Calu3 (cell line): ENCODE data around the gene NMNAT1. TPM values are rescaled to one million over a fixed set of nuclear protein-coding genes. Genes with fewer than 3 reads are reported as not detected.

ENCODE experiments used
- BruUV-seq: library from RNA; stranded (reverse); fragments of 400-500 nt; replicated peaks from 2 replicates; lab custom pipeline; 2021; lab: Mats Ljungman, UMichigan
- CTCF ChIA-PET: fragments of 300-600 bp; sonication (Branson Sonifier 250); formaldehyde crosslinking; loops from one replicate; lab custom pipeline; 2022; ENCODE audit warnings: antibody characterized with exemption; lab: Charles Lee
- DNase-seq: peaks from one replicate; pipeline ENCODE4 v3.0.0; 2022
- H3K27ac Mint-ChIP-seq: one replicate; pipeline ENCODE4 v1.8.0; 2022; ENCODE audit warnings: mixed read lengths; ENCODE audit not compliant: unreplicated experiment
- H3K27me3 Mint-ChIP-seq: one replicate; pipeline ENCODE4 v1.8.0; 2022; ENCODE audit warnings: mixed read lengths; ENCODE audit not compliant: unreplicated experiment
- H3K36me3 Mint-ChIP-seq: one replicate; pipeline ENCODE4 v1.8.0; 2022; ENCODE audit warnings: mild to moderate bottlenecking, moderate library complexity, mixed read lengths; ENCODE audit not compliant: insufficient read depth, unreplicated experiment
- H3K4me1 Mint-ChIP-seq: one replicate; pipeline ENCODE4 v1.8.0; 2022; ENCODE audit warnings: mild to moderate bottlenecking, low read depth, mixed read lengths; ENCODE audit not compliant: unreplicated experiment
- H3K4me3 Mint-ChIP-seq: one replicate; pipeline ENCODE4 v1.8.0; 2022; ENCODE audit warnings: mild to moderate bottlenecking, low read depth, moderate library complexity, mixed read lengths; ENCODE audit not compliant: unreplicated experiment
- H3K9me3 Mint-ChIP-seq: one replicate; pipeline ENCODE4 v1.8.0; 2022; ENCODE audit warnings: low read depth, mixed read lengths; ENCODE audit not compliant: unreplicated experiment
- intact Hi-C: fragments of 100-400 bp; cut with micrococcal nuclease; formaldehyde crosslinking; loops from one replicate; pipeline ENCODE4 v1.10.0; 2022; ENCODE audit not compliant: unreplicated experiment
- total RNA-seq: library from RNA; stranded (reverse); gene quantifications from 2 replicates; pipeline ENCODE4 v1.2.3, GENCODE V29; 2022
- TF ChIP-seq, protein P1 (sequence below): fragments of 200-600 bp; IDR thresholded peaks from one replicate; pipeline ENCODE4 v1.8.0; 2022; ENCODE audit warnings: antibody characterized with exemption; ENCODE audit not compliant: unreplicated experiment

NMNAT1 gene
- total RNA-seq, 1 experiment from 2014 or later, result 5.7 TPM

DNA sequence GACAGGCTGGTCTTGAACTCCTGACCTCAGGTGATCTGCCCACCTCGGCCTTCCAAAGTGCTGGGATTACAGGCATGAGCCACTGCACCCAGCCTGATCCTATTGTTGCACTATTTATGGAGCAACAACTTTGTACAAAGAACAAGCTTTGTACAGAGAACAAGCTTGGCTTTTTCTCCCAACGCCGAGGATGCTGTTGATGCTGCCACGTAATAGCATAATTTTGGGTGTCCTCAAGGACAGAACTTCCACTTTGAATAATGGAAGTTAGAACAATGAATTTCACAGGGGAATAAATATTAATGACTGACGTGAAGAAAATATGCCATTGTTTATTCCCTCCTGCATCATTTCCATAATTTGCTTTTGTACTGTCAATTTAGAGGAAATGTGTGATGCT, 41.0 kb downstream of the NMNAT1 start:
- H3K27me3 Mint-ChIP-seq, result no peaks in the 10 kb centered on the region
- TF ChIP-seq, protein P1, sequence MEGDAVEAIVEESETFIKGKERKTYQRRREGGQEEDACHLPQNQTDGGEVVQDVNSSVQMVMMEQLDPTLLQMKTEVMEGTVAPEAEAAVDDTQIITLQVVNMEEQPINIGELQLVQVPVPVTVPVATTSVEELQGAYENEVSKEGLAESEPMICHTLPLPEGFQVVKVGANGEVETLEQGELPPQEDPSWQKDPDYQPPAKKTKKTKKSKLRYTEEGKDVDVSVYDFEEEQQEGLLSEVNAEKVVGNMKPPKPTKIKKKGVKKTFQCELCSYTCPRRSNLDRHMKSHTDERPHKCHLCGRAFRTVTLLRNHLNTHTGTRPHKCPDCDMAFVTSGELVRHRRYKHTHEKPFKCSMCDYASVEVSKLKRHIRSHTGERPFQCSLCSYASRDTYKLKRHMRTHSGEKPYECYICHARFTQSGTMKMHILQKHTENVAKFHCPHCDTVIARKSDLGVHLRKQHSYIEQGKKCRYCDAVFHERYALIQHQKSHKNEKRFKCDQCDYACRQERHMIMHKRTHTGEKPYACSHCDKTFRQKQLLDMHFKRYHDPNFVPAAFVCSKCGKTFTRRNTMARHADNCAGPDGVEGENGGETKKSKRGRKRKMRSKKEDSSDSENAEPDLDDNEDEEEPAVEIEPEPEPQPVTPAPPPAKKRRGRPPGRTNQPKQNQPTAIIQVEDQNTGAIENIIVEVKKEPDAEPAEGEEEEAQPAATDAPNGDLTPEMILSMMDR, result no peak
- no peak overlapping the region for H3K4me3 Mint-ChIP-seq
- DNase-seq, result no peak
- intact Hi-C loops, result no loop called here
- CTCF ChIA-PET, result no interaction called here
- H3K9me3 Mint-ChIP-seq, result no peaks in the 10 kb centered on the region
- no peaks in the 10 kb centered on the region for H3K4me1 Mint-ChIP-seq
- H3K27ac Mint-ChIP-seq, result no peak overlapping the region
- BruUV-seq, result no TSS peak
- no peaks in the 10 kb centered on the region for H3K36me3 Mint-ChIP-seq

DNA sequence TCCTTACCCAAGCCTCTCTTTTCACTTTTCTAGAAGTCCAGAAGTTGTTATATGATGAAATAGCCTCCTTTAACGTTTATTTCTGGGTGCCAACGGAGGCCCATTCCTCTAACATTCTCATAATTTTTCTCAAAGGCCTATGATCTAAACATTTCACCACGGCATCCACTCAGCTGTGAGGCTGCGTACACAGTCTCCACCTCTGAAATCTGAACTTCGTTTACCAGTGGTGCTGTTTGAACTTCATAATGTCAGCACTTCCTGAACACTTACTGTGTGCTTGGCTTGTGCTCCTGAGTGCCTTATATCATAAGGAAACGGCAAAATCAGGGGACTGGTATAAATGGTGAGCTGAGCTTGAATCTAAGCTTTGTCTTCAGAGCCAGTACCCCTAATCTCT, 41.7 kb downstream of the NMNAT1 start:
- H3K4me3 Mint-ChIP-seq, result no peak overlapping the region
- intact Hi-C loops, result no loop called here
- TF ChIP-seq, protein P1, result no peak
- H3K4me1 Mint-ChIP-seq, result no peaks in the 10 kb centered on the region
- BruUV-seq, result no TSS peak
- no peaks in the 10 kb centered on the region for H3K9me3 Mint-ChIP-seq
- no peak for DNase-seq
- CTCF ChIA-PET, result interaction anchor here (0.7 kb wide), 1 partner anchor 21 kb away, joined by 3 read pairs; no protein-coding TSS in a partner anchor
- H3K27me3 Mint-ChIP-seq, result no peaks in the 10 kb centered on the region
- no peak overlapping the region for H3K27ac Mint-ChIP-seq
- no peaks in the 10 kb centered on the region for H3K36me3 Mint-ChIP-seq

DNA sequence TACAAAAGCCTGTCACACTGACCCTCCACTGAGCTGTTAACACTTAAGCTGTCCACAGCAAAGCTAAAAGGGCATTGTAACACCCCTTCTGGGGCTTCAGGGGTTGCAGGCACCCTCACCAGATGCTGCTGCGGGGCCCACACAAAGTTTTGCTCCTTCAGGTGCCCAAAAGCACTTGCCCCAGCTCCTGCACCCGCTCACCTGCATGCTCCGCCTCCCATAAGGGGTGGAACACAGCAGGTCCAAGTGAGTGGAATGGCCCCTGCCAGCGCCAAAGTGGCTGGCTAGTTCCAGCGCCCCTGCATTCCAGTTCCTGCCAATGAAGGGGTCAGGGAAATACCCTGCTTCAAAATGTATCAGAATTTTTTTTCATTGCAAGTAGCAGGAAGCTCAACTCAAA, 46.5 kb downstream of the NMNAT1 start:
- Mint-ChIP-seq H3K4me3 (no peak overlapping the region), H3K4me1 (no peaks in the 10 kb centered on the region), H3K27me3 (peaks cover 18% of the 10 kb centered on the region), H3K27ac (no peak overlapping the region), H3K9me3 (no peaks in the 10 kb centered on the region), H3K36me3 (no peaks in the 10 kb centered on the region)
- no peak for DNase-seq
- no TSS peak for BruUV-seq
- intact Hi-C loops, result no loop called here
- CTCF ChIA-PET, result interaction anchor here (0.5 kb wide), 1 partner anchor 39 kb away, joined by 3 read pairs; no protein-coding TSS in a partner anchor
- TF ChIP-seq, protein P1, result no peak

DNA sequence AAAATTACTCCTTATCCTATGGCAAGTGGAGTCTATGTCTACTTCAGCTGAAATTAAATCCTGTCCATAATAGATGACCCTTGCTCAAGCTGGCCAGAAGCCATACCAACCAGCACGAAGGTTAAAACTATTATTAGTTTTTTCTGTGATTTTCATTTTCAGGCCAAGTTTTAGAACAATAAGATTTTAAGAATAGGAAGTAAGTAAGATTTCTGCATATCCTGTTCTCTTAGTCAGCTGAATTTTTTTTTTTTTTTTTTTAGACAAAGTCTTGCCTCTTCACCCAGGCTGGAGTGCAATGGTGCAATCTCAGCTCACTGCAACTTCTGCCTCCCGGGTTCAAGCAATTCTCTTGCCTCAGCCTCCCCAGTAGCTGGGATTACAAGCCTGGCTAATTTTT, 47.7 kb downstream of the NMNAT1 start:
- intact Hi-C loops, result no loop called here
- no peaks in the 10 kb centered on the region for H3K9me3 Mint-ChIP-seq
- H3K27ac Mint-ChIP-seq, result no peak overlapping the region
- H3K36me3 Mint-ChIP-seq, result no peaks in the 10 kb centered on the region
- CTCF ChIA-PET, result interaction anchor here (0.6 kb wide), 1 partner anchor 40 kb away, joined by 3 read pairs; no protein-coding TSS in a partner anchor
- TF ChIP-seq, protein P1, result no peak
- DNase-seq, result no peak
- H3K4me1 Mint-ChIP-seq, result no peaks in the 10 kb centered on the region
- no TSS peak for BruUV-seq
- H3K27me3 Mint-ChIP-seq, result peaks cover 18% of the 10 kb centered on the region
- no peak overlapping the region for H3K4me3 Mint-ChIP-seq
